GM19328 (cell line): ENCODE results near the gene SLC9C1.
A peak's percentile ranks its signal among the peaks of the same experiment; 100 is the strongest.

ENCODE experiments used
- ATAC-seq: cut with Tn5 transposase; IDR thresholded peaks from one replicate; pipeline ENCODE4 v1.9.1; 2021; ENCODE audit warnings: mild to moderate bottlenecking, moderate library complexity; ENCODE audit not compliant: unreplicated experiment

The SLC9C1 gene

GRCh38 chr3:112293368-112294321 is at the start of gene SLC9C1:
TSS of gene SLC9C1 (minus strand) at chr3:112294216. CDS start at chr3:112286791, 7,425 bp downstream.
- no peak for ATAC-seq

GRCh38 chr3:112341386-112341785 is 47.4 kb upstream of the SLC9C1 start:
- ATAC-seq: no peak

GRCh38 chr3:112339609-112340008 is 45.6 kb upstream of the SLC9C1 start:
- ATAC-seq: no peak

GRCh38 chr3:112339134-112339533 is 45.1 kb upstream of the SLC9C1 start:
- no peak for ATAC-seq

GRCh38 chr3:112338727-112339056 is 44.7 kb upstream of the SLC9C1 start:
- ATAC-seq: no peak

GRCh38 chr3:112338021-112338726 is 44.2 kb upstream of the SLC9C1 start:
- ATAC-seq: no peak

GRCh38 chr3:112335434-112335781 is 41.4 kb upstream of the SLC9C1 start:
- ATAC-seq: no peak

GRCh38 chr3:112334691-112335433 is 40.8 kb upstream of the SLC9C1 start:
- ATAC-seq: no peak

- ATAC-seq: no peak
Measured at GRCh38 chr3:112333381-112334317, 39.6 kb upstream of the SLC9C1 start.

GRCh38 chr3:112333002-112333380 is 39.0 kb upstream of the SLC9C1 start, which contains the start of gene CD200:
TSS of gene CD200 (plus strand) at chr3:112333156. CDS start at chr3:112333213, 57 bp downstream.
- no peak for ATAC-seq

- ATAC-seq: no peak
Measured at GRCh38 chr3:112331851-112332250, 37.8 kb upstream of the SLC9C1 start.

GRCh38 chr3:112327371-112327951 is 33.4 kb upstream of the SLC9C1 start:
- peak; percentile 83 for ATAC-seq

- no peak for ATAC-seq
Measured at GRCh38 chr3:112321867-112322652, 28.0 kb upstream of the SLC9C1 start.

GRCh38 chr3:112320691-112321090 is 26.7 kb upstream of the SLC9C1 start:
- no peak for ATAC-seq

GRCh38 chr3:112319516-112320276 is 25.7 kb upstream of the SLC9C1 start:
- ATAC-seq: no peak

GRCh38 chr3:112315791-112316190 is 21.8 kb upstream of the SLC9C1 start:
- no peak for ATAC-seq

- no peak for ATAC-seq
Measured at GRCh38 chr3:112314649-112315048, 20.6 kb upstream of the SLC9C1 start.

- ATAC-seq: no peak
Measured at GRCh38 chr3:112308151-112308911, 14.3 kb upstream of the SLC9C1 start.
